GM18499 (cell line): ENCODE results near the gene RASGRP2.
"Not testable (repeated sequence)": the region's sequence is repeated elsewhere in the genome, so short reads cannot be mapped to it uniquely, and the experiment has no call there.

Experiments used
- ATAC-seq: cut with Tn5 transposase; IDR thresholded peaks from one replicate; pipeline ENCODE4 v1.9.1; 2021; ENCODE audit warnings: moderate number of reproducible peaks; ENCODE audit not compliant: insufficient read depth, unreplicated experiment

RASGRP2 gene

DNA sequence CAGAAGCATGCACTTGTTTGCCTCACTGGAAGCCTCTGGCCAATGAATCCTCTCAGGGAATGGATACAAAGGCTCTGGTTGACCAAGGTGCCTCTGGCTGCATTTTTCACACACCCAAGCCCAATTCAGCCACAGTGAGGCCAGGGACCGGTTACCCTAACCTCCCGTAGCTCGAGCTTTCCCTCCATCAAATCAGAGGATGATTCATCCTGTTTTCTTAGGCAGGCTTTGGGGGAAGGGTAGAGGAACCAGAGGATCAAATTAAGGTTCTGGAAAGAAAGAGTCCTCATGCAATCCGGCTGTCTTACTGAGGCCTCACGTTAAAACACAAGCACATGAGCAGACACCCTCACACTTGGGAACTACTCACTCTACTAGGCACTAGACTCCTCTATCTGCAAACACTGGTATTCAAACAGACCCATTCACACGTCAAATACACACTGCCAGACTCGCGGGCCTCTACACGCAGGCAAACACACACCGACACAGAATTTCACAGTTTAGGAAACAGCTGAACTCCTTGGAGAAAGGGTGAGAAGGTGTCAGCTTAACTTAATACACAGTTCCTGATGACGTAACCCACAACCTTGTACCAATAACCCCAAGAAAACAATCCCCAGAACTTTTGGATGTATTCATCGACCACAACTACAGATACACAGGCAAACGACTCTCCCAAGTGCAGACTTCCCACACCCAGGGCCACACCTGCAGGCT is 33.4 kb downstream of the RASGRP2 start:
- ATAC-seq, result no peak

DNA sequence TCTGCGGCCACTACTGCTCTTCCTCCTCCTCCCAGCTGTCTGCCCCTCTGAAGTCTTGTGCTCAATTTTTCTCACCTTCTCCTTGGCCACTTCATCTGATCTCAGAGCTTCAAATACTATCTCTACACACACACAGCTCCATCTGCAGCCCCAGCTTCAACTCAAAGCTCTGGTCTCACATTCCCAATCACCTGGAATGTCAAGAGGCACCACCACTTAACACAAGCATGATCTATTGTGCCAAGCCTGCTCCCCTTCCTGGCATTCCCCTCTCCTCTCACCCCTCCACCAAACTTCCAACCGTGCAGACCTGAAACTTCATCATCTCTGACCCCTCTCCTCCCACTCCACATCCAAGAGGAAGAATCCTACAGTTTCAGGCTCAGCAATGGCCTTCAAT is 38.4 kb downstream of the RASGRP2 start:
- ATAC-seq, result no peak

- no peak for ATAC-seq
Observed at GRCh38 chr11:64703048-64703447, 40.9 kb downstream of the RASGRP2 start.

- not testable (repeated sequence) for ATAC-seq
Observed at GRCh38 chr11:64701956-64702355, 42.0 kb downstream of the RASGRP2 start.

DNA sequence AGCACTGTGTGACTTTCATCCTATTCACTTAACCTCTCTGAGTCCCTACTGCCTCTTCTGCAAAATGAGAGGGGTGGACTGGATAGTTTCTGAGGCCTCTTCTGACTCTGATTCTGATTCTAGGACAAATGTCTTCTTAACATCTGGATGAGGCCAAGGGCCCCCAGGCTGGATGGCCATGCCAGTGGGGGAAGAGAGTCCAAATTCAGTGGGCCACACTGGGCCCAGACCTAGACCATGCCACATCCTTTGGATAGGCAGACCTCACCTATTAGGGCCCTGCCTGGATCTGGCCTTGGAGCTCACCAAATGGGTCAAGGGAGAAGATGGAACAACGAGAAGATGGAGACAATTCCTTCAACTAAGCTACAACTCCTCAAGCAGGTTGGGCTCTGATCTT is 45.5 kb downstream of the RASGRP2 start:
- no peak for ATAC-seq

DNA sequence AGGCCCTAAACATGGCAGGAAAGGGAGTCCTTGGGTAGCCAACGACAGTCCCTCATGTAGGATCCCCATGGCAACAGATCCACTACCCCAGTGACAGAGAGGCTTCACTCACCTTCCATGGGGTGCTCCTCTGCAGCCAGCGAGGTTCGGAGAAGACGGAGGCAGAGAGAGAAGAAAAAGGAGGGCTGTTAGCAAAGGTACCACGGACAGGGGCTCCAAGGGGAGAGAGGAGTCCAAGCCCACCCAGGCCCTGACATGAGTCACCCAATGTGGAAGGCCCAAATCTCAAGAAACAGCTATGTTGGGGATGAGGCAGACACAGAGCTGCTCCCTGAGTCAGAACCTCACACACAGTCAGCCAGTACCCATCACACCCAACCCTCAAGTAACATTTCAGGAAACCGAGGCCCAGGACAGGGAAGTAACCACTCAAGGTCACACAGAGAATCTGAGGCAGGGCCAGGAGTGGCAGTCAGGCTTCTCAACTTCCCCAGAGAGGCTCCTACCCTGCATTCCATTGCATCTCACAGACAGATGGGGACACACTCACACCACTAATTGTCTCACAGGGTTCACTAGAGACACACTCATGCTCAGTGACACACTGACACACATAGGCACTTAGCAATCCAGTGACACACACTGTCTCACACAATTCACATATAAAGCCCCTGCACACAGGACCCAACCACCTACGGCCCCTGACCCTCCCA is 46.1 kb downstream of the RASGRP2 start:
- no peak for ATAC-seq

- ATAC-seq, result no peak
Observed at GRCh38 chr11:64696045-64696444, 47.9 kb downstream of the RASGRP2 start.

GRCh38 chr11:64695548-64695947 is 48.4 kb downstream of the RASGRP2 start:
- ATAC-seq, result no peak

DNA sequence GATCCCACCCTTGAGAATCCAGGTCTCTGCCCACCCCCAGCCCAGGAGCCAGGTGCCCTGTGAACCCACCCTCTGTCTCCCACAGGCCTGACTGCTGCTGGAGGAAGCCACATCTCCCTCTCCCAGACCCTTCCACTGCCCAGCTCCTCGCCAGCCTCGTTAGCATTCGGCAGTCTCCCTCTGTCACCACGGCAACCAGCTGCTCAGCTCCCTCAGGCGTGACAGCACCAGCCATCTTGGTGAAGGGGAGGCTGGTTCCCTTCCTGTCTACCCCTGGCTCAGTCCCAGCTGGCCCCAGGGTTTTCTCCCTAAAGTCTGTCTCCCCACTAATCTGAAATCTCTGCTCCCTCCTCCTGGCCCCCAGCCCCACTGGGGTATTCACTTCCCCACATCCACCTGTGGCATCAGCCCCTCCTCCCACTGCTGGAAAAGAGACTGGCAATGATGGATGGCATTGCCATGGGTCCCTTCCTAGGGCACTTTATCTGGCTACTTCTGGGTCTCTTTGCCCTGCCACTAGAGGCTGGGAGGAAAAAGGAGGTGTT is 49.0 kb downstream of the RASGRP2 start:
- no peak for ATAC-seq

- no peak for ATAC-seq
Observed at GRCh38 chr11:64694026-64694755, 49.8 kb downstream of the RASGRP2 start.

DNA sequence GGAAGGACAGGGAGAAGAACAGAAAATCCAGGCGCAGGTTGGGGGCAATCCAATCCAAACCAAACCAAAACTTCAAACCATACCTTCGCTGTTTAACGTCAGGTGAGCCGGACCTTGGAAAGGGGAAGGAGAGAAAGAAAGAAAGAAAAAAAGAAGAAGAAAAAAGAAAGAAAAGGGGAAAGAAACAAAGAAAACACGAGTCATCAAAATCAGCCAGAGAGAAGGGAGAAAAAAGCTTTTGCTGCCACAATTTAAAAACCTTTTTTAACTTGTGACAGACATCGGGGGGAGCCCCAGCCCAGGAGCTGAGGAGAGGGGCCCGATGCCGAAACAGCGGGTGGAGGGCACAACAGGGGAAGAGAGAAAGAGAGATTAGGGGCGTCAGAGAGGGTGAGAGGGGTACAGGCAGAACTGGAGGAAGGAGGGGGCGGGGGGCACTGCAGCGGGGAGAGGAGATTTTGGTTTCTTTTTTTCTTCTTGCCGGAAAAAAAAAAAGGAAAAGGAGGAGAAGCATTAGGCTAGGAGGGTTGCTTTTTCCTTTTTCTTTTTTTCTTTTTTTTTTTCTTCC is 51.1 kb downstream of the RASGRP2 start:
- no peak for ATAC-seq

- no peak for ATAC-seq
Observed at GRCh38 chr11:64691543-64691942, 52.4 kb downstream of the RASGRP2 start.

DNA sequence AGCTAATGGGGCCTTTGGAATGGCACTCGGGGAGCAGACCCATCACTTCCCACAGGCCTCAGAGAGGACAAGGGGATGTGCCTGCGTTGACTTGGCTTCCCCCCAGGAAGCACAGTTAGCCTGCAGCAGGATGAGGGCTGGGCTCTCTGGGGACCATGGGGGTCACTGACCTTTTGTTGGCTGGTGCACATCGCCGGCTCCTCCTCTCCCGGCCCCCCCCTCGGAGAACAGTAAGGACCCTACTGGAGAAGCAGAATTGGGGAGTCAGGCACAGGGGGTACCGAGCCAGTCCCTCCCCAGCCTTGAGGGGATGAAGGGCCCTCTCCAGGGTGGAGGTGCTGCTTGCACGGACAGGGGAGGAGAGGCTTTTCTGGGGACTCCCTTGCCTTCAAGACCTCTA is 53.7 kb downstream of the RASGRP2 start:
- ATAC-seq, result no peak

GRCh38 chr11:64688534-64688982 is 55.4 kb downstream of the RASGRP2 start:
- ATAC-seq, result peak; percentile 62

DNA sequence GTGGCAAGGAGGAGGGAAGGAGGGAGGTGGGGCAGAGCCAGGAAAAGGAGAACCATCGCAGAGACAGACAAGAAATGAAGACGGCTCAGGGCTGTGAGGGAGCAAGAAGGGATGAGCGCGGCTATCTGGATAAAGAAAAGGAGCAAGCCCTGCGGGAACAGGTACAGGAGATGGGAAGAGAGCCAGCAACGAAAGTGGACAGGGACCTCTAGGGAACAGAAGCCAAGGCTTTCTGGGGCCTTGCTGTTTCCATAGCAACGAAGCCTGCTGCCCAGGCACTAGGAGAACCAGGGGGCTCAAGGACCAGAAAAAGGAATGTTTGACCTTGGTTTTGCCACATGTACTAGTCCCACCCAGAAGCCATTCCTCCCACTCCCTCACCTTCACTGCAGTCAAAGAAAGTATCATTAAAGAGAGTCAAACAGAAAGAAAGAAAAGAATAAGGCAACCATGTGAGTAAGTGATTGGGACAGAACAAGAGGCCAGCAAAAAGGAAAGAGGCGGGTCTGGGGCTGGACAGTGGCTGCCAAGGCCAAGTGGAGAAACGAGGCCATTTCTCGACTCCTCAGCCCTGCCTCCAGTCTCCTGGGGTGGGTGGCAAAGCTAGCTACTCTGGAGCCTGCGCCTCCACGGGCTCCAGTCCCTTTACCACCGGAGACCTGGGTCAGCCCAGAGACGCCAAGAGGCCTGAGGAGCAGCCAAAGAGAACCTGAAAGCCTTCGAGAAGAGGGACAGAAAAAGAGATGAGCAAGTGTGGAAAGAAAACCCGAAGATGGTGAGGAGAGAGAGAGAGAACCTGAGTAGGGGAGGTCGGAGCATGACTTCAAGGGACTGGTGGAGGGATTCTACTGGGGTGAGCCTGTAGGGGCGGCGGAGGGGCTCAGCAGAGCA is 56.1 kb downstream of the RASGRP2 start:
- no peak for ATAC-seq

- ATAC-seq, result no peak
Observed at GRCh38 chr11:64687204-64687603, 56.7 kb downstream of the RASGRP2 start.

- ATAC-seq, result no peak
Observed at GRCh38 chr11:64686466-64687170, 57.3 kb downstream of the RASGRP2 start.

- ATAC-seq, result no peak
Observed at GRCh38 chr11:64685536-64685935, 58.4 kb downstream of the RASGRP2 start.

- no peak for ATAC-seq
Observed at GRCh38 chr11:64684357-64684756, 59.6 kb downstream of the RASGRP2 start.
